K562 (cell line): Measurements from ENCODE around the gene MLH3. TPM values are rescaled to one million over a fixed set of nuclear protein-coding genes. Genes with fewer than 3 reads are reported as not detected.

Experiments used
- CHD2 ChIP-seq: IDR thresholded peaks from 2 replicates; pipeline ENCODE4 v1.6.1; 2011; ENCODE audit warnings: low read depth, low read length
- FOXJ2 ChIP-seq: fragments of 200-800 bp; sonication (Bioruptor generic); IDR thresholded peaks from 2 replicates; pipeline ENCODE4 v1.6.1; 2016; ENCODE audit warnings: missing genetic modification characterization, missing compliant biosample characterization
- KLF1 ChIP-seq: fragments of 450-650 bp; IDR thresholded peaks from 2 replicates; pipeline ENCODE4 v1.6.1; 2016; ENCODE audit warnings: missing genetic modification characterization, missing compliant biosample characterization
- NCOA2 ChIP-seq, 2 experiments: fragments of 450-650 bp; IDR thresholded peaks; 2 replicates each; pipeline ENCODE4 v1.6.1; 2018; ENCODE audit warnings: mild to moderate bottlenecking in 2 of 2, moderate library complexity in 1 of 2; ENCODE audit not compliant: partially characterized antibody in 2 of 2
- OTX1 ChIP-seq: fragments of 450-650 bp; formaldehyde crosslinking; IDR thresholded peaks from 2 replicates; pipeline ENCODE4 v1.4.0; 2022; ENCODE audit warnings: mild to moderate bottlenecking
- PCBP1 ChIP-seq: fragments of 200-400 bp; formaldehyde crosslinking; IDR thresholded peaks from 2 replicates; pipeline ENCODE4 v1.6.1; 2018; ENCODE audit warnings: mild to moderate bottlenecking, low read depth, low read length; ENCODE audit not compliant: poor library complexity, severe bottlenecking
- RBM17 ChIP-seq: fragments of 200-400 bp; formaldehyde crosslinking; IDR thresholded peaks from 2 replicates; pipeline ENCODE4 v1.6.1; 2017; ENCODE audit warnings: low read depth, mild to moderate bottlenecking, low read length, borderline replicate concordance
- ZNF146 ChIP-seq: IDR thresholded peaks from one replicate; pipeline ENCODE4 v1.6.1; 2018; ENCODE audit warnings: missing compliant biosample characterization; ENCODE audit not compliant: unreplicated experiment
- polyA plus RNA-seq, 8 experiments: library from polyadenylated mRNA; depleted of rRNA in 4 of 8; stranded (reverse) in 5 of 8; unstranded in 3 of 8; fragments of >200 nt; fragmentation: Nextera tagmentation in 2 of 8; fragmentation: Illumina TruSeq in 1 of 8; extraction: Ambion mirVana in 2 of 8; extraction: Trizol in 1 of 8; gene quantifications; 2 replicates each; pipeline versions ENCODE4 v1.2.1 to v1.2.3, GENCODE V29; 2011 to 2014; ENCODE audit warnings: inconsistent platforms in 1 of 8, missing spikeins in 1 of 8
- total RNA-seq, 7 experiments: library from RNA; depleted of rRNA in 6 of 7; stranded (reverse); fragments of >200 nt in 6 of 7; fragmentation: Illumina TruSeq in 2 of 7; extraction: Trizol in 2 of 7; gene quantifications; 2 replicates each; pipeline versions ENCODE4 v1.2.1 to v1.2.3, GENCODE V29; 2011 to 2021; ENCODE audit warnings: low replicate concordance in 1 of 7
- TF ChIP-seq, protein P1 (sequence below): sonication (generic); formaldehyde crosslinking; IDR thresholded peaks from 2 replicates; pipeline ENCODE4 v1.9.0; 2022; ENCODE audit warnings: mild to moderate bottlenecking, missing genetic modification reagents
- TF ChIP-seq, protein P2 (sequence below): sonication (generic); formaldehyde crosslinking; IDR thresholded peaks from 2 replicates; pipeline ENCODE4 v1.8.0; 2022; ENCODE audit warnings: mild to moderate bottlenecking, missing genetic modification reagents
- TF ChIP-seq, protein P3 (sequence below), 2 experiments: fragments of 450-650 bp in 1 of 2; sonication (generic) in 1 of 2; formaldehyde crosslinking in 1 of 2; IDR thresholded peaks; 2 replicates each; pipeline versions ENCODE4 v1.7.1 to v1.9.0; 2016 to 2022; ENCODE audit warnings: inconsistent platforms in 1 of 2, mild to moderate bottlenecking in 1 of 2, missing genetic modification reagents in 1 of 2

The MLH3 gene
- total and polyA plus RNA-seq, 9 of the 15 experiments (the other 6 are each of a cell fraction or from before 2014, with no cell fraction given) = 5.9 to 15.3 (median 10.7) TPM

DNA sequence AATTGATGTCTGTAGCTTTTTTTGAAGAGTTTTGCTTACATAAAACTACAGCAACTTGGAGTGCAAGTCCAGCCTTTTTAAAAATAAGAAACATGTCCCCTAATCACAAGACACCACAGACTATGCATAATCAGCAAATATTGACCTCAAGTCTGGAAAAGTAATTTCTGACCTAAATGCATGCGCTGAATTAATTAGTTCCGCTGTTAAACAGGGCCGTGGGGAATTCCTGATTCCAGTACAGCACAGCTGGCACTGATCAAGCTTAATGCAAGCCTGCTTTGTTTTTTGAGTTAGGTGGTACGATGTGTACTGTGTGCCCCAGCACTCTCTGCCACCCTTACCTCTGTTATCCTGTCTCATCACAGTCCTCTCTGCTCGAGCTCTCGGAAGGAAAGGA, 9.2 kb downstream of the MLH3 start (continued):
- TF ChIP-seq NCOA2 (IDR thresholded peaks at IDR 0.05; ENCODE audit: partially characterized antibody in 2 of 2) (no peak), RBM17 (no peak), CHD2 (no peak), OTX1 (CRISPR knock-in tag) (no peak), PCBP1 (no peak), KLF1 (tag) (no peak), ZNF146 (CRISPR knock-in tag) (no peak), FOXJ2 (tag) (no peak)
- TF ChIP-seq, protein P1, sequence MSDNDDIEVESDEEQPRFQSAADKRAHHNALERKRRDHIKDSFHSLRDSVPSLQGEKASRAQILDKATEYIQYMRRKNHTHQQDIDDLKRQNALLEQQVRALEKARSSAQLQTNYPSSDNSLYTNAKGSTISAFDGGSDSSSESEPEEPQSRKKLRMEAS (CRISPR knock-in tag) = no peak
- TF ChIP-seq, protein P2, sequence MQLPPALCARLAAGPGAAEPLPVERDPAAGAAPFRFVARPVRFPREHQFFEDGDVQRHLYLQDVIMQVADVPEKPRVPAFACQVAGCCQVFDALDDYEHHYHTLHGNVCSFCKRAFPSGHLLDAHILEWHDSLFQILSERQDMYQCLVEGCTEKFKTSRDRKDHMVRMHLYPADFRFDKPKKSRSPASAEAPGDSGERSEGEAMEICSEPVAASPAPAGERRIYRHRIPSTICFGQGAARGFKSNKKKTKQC (CRISPR knock-in tag) = no peak
- TF ChIP-seq, protein P3, sequence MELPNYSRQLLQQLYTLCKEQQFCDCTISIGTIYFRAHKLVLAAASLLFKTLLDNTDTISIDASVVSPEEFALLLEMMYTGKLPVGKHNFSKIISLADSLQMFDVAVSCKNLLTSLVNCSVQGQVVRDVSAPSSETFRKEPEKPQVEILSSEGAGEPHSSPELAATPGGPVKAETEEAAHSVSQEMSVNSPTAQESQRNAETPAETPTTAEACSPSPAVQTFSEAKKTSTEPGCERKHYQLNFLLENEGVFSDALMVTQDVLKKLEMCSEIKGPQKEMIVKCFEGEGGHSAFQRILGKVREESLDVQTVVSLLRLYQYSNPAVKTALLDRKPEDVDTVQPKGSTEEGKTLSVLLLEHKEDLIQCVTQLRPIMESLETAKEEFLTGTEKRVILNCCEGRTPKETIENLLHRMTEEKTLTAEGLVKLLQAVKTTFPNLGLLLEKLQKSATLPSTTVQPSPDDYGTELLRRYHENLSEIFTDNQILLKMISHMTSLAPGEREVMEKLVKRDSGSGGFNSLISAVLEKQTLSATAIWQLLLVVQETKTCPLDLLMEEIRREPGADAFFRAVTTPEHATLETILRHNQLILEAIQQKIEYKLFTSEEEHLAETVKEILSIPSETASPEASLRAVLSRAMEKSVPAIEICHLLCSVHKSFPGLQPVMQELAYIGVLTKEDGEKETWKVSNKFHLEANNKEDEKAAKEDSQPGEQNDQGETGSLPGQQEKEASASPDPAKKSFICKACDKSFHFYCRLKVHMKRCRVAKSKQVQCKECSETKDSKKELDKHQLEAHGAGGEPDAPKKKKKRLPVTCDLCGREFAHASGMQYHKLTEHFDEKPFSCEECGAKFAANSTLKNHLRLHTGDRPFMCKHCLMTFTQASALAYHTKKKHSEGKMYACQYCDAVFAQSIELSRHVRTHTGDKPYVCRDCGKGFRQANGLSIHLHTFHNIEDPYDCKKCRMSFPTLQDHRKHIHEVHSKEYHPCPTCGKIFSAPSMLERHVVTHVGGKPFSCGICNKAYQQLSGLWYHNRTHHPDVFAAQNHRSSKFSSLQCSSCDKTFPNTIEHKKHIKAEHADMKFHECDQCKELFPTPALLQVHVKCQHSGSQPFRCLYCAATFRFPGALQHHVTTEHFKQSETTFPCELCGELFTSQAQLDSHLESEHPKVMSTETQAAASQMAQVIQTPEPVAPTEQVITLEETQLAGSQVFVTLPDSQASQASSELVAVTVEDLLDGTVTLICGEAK (IDR thresholded peaks at IDR 0.05) = no peak
- TF ChIP-seq, protein P3 (CRISPR knock-in tag; IDR thresholded peaks at IDR 0.05) = no peak
